VCaP (cell line): ENCODE measurements around the gene VEZF1.
A peak's percentile ranks its signal among the peaks of the same experiment; 100 is the strongest.
"Not testable (repeated sequence)": the region's sequence is repeated elsewhere in the genome, so short reads cannot be mapped to it uniquely, and the experiment has no call there.

Experiments
- H3K27ac ChIP-seq: fragments of 450-650 bp; 2 replicates; pipeline ENCODE4 v1.5.1; 2017
- TF ChIP-seq, protein P1 (sequence below): fragments of 450-650 bp; conservative IDR thresholded peaks from 2 replicates; pipeline ENCODE4 v1.5.1; 2017; ENCODE audit warnings: mild to moderate bottlenecking, moderate library complexity

Gene VEZF1

DNA sequence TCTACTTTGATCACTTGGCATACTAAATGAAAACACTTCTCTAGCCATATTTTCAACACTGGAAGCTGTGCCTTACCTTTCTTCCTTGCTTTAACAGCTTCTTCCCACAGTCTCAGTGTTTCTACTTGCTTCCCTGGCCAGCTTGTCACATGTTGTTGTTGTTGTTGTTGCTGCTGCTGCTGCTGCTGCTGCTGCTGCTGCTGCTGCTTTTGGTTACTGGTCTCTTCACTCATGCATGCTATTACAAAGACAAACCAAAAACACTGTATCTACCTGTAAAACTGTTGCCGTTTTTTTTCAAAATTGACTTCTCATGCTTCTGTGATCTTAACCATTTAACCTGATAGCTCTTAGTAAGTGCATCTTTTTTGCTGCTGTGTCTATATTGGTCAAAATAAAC, 9.0 kb downstream of the VEZF1 start:
- H3K27ac ChIP-seq: no peak overlapping the region
- TF ChIP-seq, protein P1, sequence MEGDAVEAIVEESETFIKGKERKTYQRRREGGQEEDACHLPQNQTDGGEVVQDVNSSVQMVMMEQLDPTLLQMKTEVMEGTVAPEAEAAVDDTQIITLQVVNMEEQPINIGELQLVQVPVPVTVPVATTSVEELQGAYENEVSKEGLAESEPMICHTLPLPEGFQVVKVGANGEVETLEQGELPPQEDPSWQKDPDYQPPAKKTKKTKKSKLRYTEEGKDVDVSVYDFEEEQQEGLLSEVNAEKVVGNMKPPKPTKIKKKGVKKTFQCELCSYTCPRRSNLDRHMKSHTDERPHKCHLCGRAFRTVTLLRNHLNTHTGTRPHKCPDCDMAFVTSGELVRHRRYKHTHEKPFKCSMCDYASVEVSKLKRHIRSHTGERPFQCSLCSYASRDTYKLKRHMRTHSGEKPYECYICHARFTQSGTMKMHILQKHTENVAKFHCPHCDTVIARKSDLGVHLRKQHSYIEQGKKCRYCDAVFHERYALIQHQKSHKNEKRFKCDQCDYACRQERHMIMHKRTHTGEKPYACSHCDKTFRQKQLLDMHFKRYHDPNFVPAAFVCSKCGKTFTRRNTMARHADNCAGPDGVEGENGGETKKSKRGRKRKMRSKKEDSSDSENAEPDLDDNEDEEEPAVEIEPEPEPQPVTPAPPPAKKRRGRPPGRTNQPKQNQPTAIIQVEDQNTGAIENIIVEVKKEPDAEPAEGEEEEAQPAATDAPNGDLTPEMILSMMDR: no peak

DNA sequence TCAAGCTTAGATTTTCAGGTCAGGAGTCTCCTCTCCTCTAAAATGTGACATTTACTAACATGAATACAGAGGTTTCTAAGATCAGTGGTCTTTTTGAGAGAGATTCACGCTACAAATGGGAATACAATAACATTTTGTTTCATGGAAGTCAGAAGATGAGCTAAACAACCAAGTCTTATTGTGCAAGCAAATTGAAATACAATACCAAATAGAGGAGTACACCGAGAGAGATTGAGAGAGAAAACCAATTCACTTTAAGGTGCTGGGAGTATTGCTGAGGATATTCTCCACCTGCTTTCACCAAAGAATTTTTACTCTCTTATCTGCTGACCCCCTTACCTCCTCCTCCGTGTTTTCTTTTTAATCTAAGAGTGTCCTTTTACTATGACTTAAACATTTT, 11.5 kb downstream of the VEZF1 start:
- TF ChIP-seq, protein P1: no peak
- H3K27ac ChIP-seq: 0 out of 2 replicates have a peak overlapping the region, but pooled peaks have one; percentile 42

DNA sequence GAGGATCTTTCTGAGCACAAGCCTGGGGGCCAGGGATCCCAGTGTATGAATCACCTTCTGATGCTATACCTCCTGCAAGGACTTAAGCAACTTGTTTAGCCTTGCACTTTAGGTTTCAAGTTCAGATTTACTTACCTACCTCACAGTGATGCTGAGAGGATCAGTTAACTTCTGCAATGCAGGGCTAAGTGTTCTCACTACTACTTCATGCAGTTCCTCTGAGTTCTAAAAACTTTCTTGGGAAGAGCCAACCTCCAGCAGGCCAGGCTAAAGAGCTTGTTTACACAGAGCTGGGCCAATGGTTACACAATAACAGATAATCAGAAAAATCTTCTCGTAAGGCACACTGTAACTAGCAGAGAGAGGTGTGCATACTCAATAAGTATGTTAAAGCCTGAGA, 13.0 kb downstream of the VEZF1 start:
- peak overlapping the region; percentile 42 for H3K27ac ChIP-seq
- TF ChIP-seq, protein P1: no peak

DNA sequence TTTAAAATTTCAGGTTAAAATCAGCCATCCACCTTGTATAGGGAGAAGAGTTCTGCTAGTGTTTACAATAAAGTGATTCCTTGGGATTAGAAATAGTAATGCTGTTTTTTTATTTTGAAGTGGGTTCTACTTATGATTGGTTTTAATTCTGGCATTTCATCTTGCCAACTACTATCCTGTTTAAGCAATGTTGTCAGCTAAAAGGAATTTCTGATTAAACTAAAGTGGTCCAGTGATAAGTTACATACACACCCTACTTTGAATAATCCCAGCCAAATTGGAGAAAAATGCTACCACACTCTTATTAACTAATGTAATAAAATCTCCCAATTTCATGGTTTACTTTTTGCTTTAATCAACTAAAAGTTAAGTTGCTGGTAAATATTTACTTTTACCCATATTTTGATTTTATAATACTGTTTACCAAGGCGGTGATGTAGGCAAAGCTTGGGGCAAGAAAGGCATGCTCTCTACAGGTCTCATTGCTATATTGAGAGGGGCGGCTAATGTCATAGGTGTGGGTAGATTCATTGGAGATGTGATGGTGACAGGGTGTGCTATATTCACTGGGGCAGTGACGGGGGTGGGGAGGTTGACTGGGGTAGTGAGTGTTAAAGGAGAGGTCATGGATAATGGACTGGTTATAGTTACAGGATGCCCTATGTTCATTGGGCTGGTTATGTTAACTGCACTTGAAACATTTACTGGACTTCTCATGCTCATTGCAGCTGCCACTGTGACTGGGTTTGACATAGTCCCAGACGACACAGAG, 13.8 kb downstream of the VEZF1 start:
- not testable (repeated sequence) for H3K27ac ChIP-seq

DNA sequence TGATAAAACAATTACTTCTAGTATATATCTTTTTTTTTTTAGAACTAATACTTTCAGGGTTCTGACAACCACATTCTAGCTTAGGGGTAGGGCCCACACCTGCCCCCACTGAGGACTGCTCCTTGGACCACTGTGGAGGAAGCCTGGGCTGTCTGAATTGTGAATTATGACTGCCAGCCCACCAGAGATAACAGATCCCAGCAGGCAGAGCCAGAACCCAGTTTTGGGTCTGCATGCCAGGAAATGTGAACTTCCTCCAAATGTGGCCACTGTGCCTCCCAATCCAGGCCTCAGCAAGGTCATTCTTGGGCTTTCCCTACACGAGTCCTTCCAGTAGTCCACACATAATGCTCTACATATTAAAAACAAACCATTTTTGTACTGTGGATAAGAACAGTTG, 15.9 kb downstream of the VEZF1 start:
- peak overlapping the region; percentile 54 for H3K27ac ChIP-seq
- TF ChIP-seq, protein P1: no peak

DNA sequence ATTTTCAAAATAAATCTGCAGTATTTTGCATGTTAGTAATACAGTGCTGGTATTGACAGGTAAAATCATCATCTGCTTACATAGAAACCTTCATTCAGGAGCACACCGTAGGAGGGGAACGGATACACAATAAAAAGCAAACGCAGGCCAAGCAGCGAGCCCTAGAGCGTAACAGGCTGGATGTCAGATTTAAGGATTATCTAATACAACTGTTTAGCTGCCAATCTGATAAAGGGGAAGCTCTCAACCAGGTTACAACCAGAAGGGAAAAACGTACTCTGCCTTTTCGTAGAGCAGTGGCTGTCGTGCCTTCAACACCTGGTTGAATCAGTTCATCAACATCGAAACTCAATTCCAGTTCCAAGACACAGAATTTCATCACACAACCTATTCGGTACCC, 16.5 kb downstream of the VEZF1 start:
- TF ChIP-seq, protein P1: no peak
- H3K27ac ChIP-seq: peak overlapping the region; percentile 54

DNA sequence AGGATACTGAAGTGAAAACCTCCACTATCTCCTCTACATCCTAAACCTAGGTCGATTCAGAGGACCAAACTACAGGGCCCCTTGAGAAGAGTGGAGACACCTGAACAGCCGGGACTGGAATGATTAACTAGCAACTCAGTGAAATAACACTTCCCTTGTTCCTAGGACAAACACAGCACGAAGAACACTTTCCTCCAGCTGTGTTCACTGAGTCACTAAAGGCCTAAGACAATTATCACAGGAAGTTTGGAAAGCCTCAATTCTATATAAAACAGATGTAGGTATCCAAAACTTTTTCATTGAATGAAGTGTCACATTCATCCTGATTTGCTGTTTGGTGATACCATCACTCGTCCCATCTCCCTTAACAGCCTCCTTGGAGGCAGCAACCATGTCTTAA, 17.3 kb downstream of the VEZF1 start:
- TF ChIP-seq, protein P1: no peak
- H3K27ac ChIP-seq: peak overlapping the region; percentile 54

DNA sequence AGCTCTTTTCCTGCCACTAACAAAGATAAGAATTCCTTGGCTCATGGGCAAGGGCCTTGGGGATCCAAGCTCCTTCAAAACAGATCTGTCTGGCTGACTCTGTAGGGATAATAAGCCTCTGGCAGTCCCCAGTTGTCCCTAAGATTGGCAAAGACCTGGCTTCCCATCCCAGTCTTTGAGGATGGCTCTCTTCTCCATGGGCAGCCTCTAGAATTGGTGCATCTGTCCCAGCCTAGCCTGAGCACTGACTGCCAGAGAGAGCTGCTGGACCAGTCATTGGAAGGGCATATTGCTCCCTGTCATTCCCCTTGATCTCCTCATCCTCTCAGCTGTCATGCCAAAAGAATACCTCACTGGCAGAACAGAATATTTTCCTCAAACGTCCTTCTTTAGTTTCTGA, 19.6 kb downstream of the VEZF1 start:
- no peak overlapping the region for H3K27ac ChIP-seq
- TF ChIP-seq, protein P1: no peak
